AML-193 (cell line): ENCODE results near the gene GNG7.
"Not testable (repeated sequence)": the region's sequence is repeated elsewhere in the genome, so short reads cannot be mapped to it uniquely, and the experiment has no call there.

Experiments used
- DNase-seq, 2 experiments: peaks; one replicate each; lab custom pipeline; 2025; lab: John Stamatoyannopoulos, UW

The GNG7 gene

DNA sequence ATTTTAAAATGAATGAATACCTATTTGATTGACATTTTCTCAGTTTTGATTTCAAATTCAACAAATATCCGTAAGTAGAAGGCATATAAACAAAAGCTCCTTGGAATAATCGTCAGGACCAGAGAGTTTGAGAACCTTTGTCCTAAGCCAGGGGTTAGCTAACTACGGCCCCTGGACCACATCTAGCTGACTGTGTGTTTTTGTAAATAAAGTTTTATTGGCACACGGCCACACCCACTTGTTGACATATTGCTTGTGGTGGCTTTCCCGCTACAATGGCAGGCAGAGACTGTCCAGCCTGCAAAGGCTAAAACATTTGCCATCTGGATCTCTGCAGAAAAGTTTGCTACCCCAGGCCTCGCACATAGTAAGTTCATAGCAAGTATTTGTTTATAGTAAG, 83.4 kb downstream of the GNG7 start:
- DNase-seq: no peak

DNA sequence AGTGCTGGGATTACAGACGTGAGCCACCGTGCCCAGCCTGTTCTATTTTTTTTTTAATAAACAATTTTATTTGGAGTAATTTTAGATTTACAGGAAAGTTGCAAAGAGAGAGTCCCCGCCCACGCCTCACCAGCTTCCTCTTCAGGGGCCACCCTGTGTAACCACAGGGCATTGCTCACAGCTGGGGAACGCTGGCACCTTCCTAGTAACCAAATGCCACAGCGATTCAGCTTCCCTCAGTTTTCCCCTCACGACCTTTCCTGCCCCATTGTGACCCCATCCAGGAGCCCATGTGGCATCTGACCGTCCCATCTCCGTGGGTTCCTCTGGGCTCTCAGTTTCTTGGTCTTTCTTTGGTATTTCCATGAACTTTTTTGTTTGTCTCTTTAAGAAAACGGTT, 83.9 kb downstream of the GNG7 start:
- peak; percentile 82 to 86 for DNase-seq

DNA sequence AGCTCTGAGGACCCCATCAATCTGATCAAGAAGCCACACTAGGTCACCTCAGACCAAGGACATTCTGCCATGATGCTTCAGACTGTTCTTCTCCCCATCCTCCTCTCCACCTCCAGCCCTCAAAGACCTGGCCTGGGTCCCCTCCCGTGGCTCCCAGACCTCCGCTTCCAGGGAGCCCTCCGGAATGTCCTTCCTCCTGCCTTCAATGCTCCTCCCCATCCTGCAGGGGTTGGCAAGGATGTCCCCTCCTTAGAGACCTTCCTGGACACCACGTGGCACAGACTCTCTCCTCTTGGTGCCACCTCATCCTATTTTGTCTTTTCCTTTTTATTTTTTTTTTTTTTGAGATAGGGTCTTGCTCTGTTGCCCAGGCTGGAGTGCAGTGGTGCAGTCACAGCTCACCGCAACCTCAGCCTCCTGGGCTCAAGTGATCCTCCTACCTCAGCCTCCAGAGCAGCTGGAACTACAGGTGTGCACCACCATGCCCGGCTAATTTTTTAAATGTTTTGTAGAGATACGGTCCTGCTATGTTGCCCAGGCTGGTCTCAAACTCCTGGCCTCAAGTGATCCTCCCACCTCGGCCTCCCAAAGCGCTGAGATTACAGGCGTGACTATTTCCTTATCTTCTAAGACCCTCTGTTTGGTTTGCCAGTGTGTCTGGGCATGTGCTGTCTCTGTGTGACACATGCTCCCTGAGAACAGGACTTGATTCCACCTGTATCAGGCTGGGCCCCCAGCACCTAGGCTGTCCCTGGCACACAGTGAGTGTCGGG, 84.9 kb downstream of the GNG7 start:
- DNase-seq: no peak

DNA sequence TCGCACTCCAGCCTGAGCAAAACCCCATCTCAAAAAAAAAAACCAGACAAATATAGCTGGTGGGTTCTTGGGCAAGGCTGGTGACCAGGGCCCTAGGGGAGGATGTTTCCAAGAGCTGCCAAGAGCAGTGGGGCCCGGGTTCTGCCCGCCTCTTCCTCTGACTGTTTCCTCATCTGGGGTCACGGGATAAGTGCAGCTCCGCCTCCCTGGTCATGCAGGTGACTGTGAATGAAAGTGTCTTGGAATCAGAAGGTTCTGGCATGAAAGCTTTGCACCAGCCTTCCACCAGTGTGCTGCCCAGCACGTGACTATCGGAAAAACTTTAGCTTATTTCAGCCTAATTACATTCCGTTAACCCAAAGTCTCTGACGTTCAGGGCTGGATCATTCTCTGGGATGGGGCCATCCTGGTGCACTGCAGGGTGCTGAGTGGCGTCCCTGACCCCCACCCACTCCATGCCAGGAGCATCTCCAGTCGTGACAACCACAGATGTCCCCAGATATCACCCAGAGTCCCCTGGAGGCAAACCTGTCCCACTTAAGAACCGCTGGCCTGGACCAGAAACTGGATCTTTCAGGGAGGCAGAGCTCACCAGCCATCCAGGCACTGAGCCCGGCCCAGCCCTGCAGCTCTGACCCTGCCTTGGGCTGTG, 85.6 kb downstream of the GNG7 start:
- peak; percentile 72 to 76 for DNase-seq

DNA sequence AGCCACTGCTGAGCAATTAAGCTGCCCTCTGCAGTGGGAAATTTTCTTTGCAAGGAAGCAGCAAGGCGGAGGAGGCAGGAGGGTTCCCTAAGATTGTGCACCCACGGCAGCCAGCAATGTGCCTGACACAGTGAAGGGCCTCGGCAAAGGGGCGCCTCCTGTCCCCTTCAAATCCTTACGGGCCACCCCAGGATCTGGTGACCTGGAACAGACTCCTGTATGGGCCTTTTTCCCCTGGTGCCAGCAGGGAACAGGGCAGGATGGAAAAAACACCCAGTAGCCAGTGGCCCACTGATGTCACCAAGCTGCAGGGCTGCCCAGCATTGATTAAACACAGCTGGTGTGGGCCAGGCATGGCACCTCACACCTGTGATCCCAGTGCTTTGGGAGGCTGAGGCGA, 86.7 kb downstream of the GNG7 start:
- no peak for DNase-seq

DNA sequence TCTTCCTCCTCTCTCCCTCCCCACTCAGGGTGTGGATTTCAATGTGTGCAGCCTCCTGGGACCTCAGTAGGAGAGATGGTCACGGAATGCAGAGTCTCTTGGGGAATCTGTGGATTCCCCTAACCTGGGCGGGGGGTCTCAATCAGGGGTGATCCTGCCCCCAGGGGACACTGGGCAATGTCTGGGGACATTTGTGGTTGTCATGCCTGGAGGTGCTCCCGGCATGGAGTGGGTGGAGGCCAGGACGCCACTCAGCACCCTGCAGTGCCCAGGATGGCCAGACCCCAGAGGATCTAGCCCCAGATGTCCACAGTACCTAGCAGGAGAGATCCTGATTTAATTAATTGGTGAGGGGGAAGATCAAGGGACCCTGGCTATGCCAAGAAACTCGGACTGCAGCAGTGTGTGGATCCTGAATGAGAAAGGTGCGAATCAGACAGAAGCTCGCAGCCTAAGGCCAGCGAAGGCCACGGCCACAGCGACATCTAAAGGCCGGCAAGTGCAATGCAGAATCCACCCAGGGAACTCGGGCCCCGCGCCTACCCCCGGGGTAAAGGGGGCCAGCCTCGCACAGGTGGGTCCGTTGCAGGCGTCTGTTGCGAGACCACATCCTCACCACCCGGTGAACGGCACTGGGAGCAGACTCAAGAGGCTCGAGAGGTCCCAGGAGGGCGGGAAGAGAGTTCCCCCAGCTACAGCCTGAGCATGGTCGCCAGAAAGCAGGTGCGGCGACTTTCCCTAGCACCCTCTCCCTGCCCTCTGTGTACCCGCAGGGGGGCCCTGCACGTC, 88.8 kb downstream of the GNG7 start:
- peak; percentile 37 to 41 for DNase-seq

DNA sequence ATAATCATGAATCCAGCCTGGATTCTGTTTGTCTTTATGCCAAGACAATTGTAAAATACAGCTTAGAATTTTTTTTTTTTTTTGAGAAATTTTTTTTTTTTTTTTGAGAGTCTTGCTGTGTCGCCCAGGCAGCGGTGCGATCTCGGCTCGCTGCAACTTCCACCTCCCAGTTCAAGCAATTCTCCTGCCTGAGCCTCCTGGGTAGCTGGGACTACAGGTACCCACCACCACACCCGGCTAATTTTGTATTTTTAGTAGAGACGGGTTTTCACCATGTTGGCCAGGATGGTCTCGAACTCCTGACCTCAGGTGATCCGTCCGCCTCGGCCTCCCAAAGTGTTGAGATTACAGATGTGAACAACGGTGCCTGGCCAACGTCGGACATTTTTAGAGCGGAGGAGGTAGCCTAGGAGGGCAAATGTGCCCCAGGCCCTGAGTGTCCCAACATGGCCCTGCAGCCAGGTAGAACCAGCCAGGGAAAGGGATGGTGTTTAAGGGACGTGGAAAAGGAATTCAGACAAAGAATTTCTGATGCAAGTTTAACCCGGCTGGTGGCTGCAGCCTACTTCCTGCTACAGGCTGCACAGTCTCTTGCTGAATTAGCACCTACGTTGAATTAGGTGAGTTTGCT, 89.8 kb downstream of the GNG7 start:
- no peak for DNase-seq

DNA sequence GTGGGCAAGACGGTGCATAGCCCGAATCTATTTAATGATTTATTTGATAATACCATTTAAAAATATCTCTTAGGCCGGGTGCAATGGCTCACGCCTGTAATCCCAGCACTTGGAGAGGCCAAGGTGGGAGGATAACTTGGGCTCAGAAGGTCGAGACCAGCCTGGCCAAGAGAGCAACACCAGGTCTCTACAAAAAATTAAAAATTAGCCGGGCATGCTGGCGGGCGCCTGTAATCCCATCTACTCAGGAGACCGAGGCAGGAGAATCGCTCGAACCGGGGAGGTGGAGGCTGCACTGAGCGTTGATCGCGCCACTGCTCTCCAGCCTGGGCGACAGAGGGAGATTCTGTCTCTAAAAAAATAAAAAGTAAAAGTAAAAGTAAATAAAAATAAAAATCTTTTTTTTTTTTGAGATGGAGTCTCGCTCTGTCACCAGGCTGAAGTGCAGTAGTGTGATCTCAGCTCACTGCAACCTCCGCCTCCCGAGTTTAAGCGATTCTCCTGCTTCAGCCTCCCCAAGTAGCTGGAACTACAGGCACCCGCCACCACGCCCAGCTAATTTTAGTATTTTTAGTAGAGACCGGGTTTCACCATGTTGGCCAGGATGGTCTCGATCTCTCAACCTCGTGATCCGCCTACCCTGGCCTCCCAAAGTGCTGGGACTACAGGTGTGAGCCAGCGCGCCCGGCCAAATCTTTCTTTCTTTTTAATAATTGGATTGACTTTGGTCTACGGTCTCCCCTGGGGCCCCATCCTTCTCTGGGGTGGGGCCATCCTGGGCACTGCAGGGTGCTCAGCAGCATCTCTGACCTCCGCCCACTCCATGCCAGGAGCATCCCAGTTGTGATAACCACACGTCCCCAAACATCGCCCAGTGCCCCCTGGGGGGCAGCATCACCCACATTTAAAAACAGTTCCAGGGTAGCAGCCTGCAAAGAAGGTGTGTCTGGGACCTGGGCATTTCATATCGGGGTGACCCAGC, 90.7 kb downstream of the GNG7 start:
- no peak for DNase-seq

DNA sequence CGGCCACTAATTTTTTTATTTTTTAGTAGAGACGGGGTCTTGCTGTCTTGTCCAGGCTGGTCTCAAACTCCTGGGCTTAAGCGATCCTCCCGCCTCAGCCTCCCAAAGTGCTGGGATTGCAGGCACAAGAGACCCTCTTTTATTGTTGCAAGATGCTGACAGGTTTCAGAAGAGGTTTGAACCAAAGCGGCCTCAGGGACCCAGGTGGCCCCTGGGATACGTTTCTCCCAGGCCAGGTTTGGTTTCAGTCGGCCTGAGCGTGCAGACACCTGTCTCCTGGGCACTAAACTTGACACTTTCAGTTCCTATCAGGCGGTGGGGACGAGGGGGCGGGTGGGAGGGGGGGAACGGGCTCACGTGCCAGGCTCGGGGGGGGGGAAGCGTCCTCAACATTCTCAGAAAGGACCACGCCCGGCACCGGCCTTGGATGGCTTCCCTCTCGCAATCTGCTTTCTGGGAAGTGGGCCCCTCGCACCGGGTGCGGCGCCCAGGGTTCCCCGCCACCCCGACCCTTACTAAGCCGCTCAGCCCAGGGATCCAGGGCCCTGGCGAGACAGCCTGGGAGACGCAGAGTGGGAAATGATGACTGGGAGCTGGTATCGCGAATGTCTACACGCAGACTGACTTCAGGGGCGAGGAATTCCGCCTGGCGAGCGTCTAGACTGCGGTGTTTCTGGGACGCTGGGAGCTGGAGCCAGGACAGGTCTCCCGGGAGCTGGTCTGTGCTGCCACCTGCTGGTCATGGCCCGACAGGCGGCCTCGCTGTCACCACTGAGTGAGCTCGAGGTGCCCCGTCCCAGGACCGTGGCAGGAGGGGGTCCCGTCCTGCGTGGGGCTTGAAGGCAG, 91.6 kb downstream of the GNG7 start:
- peak; percentile 37 to 42 for DNase-seq

DNA sequence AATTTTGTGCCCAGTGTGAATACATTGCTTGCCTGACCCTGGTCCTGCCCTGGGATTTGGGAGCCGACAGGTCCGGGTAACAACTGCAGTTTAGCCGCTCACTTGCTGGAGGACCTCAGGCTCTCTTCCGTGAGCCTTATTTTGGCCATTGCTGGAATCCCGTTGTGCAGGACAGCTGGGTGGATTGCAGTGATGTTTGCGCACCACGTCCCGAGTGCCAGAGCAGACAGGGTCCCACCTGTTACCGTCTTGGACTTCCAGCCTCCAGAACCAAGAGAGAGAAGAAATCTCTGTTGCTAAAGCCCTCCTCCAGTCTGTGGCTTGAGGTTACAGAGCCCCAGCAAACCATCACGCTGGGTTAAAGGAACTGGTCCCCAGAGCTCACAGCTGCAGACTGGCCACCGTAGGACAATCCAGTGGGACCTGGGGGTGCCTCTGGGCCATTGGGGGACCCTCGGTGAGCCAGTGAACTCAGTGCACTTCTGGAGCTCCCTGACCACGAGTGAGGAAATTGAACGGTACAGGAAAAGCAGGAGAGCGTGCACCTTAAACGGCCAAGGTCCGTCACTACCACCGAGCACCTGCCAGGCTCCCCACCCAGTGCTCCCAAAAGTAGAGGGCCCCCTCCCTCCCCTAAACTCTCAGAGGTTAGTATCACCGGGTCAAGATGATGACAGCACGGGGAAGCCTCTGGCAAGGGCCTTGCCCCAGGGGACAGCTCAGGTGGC, 92.9 kb downstream of the GNG7 start:
- no peak for DNase-seq

DNA sequence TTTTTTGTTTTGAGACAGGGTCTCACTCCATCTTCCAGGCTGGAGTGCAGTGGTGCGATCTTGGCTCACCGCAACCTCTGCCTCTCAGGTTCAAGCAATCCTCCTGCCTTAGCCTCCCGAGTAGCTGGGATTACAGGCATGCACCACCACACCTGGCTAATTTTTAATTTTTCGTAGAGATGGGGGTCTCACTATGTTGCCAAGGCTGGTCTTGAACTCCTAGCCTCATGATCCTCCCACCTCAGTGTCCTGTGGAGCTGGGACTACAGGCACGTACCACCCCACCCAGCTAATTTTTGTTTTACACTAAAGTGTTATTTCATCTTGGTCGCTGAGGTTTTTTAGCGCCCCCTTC, 93.5 kb downstream of the GNG7 start:
- DNase-seq: not testable (repeated sequence)

DNA sequence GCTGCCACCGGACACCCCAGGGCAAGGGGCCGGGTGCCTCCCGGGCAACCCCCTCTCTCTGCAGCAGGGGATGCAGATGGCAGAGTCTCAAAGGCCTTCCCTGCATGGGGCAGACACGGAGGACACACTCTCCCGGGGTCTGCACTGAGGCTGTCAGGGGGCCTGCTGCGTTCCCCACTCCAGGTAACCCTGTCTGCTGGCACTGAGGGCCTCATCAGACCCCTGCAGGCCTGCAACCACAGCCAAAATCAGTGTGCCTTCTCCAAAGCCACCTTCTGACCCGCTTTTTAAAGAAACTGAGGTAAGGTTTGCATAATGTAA, 93.9 kb downstream of the GNG7 start:
- DNase-seq: no peak

DNA sequence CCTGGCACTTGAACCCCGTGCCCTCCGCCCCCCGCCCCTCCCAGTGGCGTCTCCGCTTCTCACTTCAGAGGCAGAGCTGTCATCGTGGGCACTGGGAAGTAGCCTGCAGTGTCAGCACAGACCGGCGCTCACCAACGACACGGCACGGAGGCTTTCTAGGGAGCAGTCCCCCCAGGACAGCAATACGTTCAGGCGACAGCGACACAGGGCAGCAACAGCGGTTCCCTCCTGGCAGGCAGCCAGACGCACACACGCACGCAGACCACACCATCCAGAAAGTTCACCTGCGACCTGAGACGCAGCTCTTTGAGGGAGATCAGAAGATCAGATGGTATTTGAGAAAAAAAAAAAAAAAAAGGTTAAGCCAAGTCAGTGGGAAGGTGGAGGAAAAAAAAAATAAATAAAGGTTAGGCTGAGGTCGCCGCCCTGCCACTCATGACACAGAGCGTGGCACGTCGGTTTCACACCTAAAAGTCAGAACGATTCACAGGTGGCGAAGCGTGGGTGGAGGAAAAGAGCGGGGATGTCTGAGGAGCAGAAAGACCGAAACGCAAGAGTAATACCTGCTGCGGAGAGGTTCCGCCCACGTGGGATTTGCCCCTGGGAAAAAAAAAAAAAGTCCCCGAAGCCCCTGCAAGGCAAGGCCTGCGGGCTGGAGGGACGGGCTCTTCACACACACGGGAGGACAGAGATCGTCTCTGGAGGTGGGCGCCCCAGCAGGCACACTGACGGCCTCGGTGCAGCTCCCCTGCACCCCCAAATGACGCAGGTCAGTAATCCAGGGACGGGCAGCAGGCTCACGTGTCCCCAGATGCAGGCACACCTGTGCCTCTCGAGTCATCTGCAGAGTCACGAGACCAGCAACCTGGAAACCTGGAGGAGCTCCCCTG, 94.5 kb downstream of the GNG7 start:
- DNase-seq: no peak

DNA sequence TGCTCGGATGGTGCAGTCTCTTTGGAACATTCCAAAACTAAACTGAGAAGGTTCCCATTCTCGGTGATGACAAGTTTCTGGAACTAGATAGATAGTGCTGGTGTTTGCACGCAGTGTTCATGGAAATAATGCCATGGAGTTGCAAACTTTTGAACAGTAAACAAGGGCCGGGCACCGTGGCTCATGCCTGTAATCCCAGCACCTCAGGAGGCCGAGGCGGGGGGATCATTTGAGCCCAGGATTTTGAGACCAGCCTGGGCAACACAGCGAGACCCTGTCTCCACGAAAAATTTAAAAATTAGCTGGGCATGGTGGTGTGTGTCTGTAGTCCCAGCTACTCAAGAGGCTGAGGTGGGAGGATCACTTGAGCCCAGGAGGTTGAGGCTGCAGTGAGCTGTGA, 95.7 kb downstream of the GNG7 start:
- DNase-seq: not testable (repeated sequence)

DNA sequence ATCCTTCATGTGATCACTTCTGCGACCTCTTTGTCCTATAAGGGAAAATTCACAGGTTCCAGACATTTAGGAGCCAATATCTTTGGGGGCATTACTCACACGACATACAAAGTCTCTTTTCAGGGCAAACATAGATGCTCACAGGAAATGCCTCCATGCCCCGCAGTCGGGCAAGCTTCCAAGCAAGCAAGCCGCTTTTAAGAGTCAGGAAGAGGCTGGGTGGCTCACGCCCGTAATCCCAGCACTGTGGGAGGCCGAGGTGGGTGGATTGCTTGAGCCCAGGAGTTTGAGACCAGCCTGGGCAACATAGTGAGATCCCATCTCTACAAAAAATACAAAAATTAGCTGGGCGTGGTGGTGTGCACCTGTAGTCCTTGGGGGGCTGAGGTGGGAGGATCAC, 96.6 kb downstream of the GNG7 start:
- DNase-seq: not testable (repeated sequence)

DNA sequence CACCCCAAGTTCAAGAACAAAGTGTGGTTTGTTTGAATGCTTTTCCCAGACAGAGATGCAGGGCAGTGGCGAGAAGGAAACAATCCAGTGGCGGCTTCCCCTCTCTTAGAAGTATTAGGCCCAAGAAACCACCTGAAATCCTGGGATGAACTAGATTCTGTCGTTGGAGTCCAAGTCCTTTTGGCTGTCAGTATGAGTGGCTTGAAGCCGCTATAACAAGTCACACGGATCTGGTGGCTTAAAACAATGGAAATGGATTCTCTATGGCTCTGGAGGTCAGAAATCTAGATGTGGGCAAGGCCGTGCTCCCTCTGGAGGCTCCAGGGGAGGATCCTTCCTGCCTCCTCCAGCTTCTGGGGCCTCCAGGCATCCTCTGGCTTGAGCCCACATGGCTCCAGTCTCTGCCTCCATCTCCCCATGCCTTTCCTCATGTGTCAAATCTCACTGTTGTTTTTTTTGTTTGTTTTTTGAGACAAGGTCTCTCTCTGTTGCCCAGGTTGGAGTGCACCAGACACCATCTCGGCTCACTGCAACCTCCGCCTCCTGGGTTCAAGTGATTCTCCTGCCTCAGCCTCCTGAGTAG, 97.7 kb downstream of the GNG7 start:
- no peak for DNase-seq

DNA sequence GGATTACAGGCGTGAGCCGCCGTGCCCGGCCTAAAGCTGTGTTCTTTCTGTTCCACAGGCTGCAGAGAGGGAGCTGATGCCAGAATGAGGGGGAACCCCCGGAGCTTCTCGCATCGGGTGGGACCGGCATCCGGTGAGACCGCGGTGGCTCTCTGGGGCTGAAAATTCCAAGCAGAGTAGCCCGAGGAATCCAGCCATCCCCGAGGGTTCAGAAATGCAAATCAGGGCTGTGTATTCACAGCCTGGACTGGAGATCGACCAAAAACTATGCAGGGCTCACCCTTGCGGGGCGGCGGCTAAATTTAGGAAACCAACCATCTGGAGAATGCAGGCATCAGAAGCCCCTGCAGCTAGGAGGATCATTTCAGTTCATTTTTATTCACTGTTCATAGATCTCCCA, 99.2 kb downstream of the GNG7 start:
- DNase-seq: no peak

DNA sequence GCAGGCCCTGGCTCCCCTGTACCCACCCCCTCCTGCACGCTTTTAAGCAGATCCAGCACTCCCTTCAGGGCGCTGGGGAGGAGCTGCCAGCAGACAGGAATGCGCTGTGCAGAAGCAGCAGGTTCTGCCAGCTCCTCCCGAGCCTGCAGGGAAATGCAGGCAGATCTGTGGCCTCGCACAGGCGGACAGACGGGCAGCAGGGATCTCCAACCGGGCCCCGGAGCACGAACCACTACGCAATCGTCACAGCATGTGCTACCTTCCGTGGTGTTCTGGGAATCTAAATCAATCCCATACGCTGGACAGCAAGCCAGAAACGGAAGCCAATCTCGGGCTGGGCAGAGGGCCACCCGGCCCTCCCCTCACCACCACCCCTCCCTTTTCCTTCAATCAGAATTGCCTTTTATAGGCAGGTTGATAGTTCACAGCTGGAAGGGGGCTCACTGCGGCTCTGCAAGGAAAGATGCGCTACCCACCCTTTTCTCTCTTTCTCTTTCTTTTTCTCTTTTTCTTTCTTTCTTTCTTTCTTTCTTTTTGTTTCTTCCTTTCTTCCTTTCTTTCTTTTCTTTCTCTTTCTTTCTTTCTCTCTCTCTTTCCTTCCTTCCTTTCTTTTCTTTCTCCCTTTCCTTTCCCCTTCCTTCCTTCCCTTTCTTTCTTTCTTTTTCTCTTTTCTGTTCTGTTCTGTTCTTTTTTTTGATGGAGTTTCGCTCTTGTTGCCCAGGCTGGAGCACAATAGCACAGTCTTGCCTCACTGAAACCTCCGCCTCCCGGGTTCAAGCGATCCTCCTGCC, 99.9 kb downstream of the GNG7 start:
- no peak for DNase-seq
